Bronchial epithelial cell (primary cell): ENCODE measurements around the gene SERGEF. TPM values are rescaled to one million over a fixed set of nuclear protein-coding genes. Genes with fewer than 3 reads are reported as not detected.
A peak's percentile ranks its signal among the peaks of the same experiment; 100 is the strongest.

Experiments
- DNase-seq: peaks from one replicate; pipeline ENCODE4 v3.0.0-alpha.2; 2010; ENCODE audit warnings: low read depth
- FAIRE-seq: peaks from 2 replicates; lab custom pipeline; 2011; peaks lifted over from hg19 to GRCh38; lab: Jason Lieb, UNC
- H3K27me3 ChIP-seq: 2 replicates; pipeline ENCODE4 v1.5.1; 2011; ENCODE audit warnings: low read length; ENCODE audit not compliant: control insufficient read depth, insufficient read depth
- H3K36me3 ChIP-seq: 2 replicates; pipeline ENCODE4 v1.5.1; 2011; ENCODE audit warnings: low read length; ENCODE audit not compliant: control insufficient read depth, insufficient read depth
- H3K4me3 ChIP-seq: 2 replicates; pipeline ENCODE4 v1.5.1; 2011; ENCODE audit warnings: mild to moderate bottlenecking, low read depth, low read length, control low read depth
- total RNA-seq: library from RNA; depleted of rRNA; stranded (reverse); fragments of >200 nt; gene quantifications from 2 replicates; pipeline ENCODE4 v1.2.1, GENCODE V29; 2014
- TF ChIP-seq, protein P1 (sequence below): IDR thresholded peaks from 2 replicates; pipeline ENCODE4 v1.5.1; 2011; ENCODE audit warnings: mild to moderate bottlenecking, moderate library complexity, low read length, control low read depth, inconsistent platforms; ENCODE audit not compliant: insufficient read depth, severe bottlenecking

SERGEF gene
- total RNA-seq, 1 donor from 2014 or later = 29.2 TPM

DNA sequence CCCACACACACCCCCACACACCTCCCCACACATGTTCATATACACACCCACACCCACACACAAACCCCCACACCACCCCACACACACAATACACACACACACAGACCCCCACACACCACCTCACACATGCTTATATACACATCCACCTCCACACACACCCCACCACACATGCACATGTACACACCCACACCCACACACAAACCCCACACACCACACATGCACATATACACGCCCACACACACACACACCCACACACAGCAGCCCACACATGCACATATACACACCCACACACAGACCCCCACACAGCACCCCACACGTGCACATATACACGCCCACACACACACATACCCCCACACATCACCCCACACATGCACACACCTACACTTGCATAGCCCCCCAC is 249.1 kb downstream of the SERGEF start:
- no peak for FAIRE-seq
- no peaks in the 10 kb centered on the region for H3K36me3 ChIP-seq
- TF ChIP-seq, protein P1, sequence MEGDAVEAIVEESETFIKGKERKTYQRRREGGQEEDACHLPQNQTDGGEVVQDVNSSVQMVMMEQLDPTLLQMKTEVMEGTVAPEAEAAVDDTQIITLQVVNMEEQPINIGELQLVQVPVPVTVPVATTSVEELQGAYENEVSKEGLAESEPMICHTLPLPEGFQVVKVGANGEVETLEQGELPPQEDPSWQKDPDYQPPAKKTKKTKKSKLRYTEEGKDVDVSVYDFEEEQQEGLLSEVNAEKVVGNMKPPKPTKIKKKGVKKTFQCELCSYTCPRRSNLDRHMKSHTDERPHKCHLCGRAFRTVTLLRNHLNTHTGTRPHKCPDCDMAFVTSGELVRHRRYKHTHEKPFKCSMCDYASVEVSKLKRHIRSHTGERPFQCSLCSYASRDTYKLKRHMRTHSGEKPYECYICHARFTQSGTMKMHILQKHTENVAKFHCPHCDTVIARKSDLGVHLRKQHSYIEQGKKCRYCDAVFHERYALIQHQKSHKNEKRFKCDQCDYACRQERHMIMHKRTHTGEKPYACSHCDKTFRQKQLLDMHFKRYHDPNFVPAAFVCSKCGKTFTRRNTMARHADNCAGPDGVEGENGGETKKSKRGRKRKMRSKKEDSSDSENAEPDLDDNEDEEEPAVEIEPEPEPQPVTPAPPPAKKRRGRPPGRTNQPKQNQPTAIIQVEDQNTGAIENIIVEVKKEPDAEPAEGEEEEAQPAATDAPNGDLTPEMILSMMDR = no peak
- H3K4me3 ChIP-seq = no peak overlapping the region
- no peak for DNase-seq
- H3K27me3 ChIP-seq = no peaks in the 10 kb centered on the region

DNA sequence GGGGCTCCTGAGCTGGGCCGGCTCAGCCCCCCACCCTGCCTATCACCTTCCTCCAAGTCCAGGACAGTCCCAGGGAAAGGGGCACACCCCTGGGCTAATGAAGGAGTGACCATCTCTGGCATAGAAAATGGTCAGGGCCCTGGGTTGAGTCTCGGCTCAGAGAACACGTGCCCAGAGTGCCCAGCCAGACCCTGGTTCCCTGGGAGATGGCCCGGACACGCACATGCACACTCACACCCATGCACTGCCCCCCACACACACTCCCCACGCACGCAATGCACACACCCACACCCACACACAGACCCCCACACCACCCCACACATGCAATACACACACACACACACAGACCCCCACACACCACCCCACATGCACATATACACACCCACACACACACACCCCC is 249.6 kb downstream of the SERGEF start:
- no peaks in the 10 kb centered on the region for H3K36me3 ChIP-seq
- DNase-seq (no peak), FAIRE-seq (no peak)
- TF ChIP-seq, protein P1 = no peak
- H3K27me3 ChIP-seq = no peaks in the 10 kb centered on the region
- no peak overlapping the region for H3K4me3 ChIP-seq

DNA sequence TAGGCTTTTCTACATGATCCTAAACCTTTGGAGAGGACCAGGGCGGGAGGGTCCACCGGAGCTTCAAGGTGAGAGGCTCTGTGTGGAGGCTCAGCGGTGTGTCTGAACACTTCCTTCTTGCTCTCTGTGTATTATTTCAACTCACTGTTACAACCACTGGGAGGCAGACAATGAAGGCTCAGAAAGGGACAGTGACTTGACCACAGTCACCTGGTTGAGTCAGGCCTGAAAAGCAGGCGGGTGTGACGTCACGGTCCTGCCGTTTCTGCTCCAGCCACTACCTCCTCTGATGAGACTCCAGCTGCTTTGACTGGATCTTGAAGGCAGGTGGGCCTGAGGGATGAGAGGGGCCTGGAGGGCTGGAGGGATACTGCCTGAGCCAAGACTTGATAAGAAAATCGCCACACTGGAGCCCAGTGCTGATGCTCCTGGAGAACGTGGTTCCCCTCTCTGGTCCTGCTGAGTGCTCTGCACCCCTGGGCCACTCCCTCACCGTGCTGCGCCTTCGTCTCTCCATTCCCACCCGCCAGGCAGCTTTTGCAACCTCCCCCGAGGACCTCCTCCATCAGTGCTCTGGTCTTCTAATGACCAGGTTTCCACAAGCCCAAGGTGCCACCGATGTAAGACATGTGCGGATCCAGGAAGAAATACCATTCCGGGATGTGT is 250.4 kb downstream of the SERGEF start:
- Histone ChIP-seq H3K27me3 (no peaks in the 10 kb centered on the region), H3K36me3 (no peaks in the 10 kb centered on the region), H3K4me3 (no peak overlapping the region)
- TF ChIP-seq, protein P1 = no peak
- no peak for FAIRE-seq
- peak; percentile 13 for DNase-seq

DNA sequence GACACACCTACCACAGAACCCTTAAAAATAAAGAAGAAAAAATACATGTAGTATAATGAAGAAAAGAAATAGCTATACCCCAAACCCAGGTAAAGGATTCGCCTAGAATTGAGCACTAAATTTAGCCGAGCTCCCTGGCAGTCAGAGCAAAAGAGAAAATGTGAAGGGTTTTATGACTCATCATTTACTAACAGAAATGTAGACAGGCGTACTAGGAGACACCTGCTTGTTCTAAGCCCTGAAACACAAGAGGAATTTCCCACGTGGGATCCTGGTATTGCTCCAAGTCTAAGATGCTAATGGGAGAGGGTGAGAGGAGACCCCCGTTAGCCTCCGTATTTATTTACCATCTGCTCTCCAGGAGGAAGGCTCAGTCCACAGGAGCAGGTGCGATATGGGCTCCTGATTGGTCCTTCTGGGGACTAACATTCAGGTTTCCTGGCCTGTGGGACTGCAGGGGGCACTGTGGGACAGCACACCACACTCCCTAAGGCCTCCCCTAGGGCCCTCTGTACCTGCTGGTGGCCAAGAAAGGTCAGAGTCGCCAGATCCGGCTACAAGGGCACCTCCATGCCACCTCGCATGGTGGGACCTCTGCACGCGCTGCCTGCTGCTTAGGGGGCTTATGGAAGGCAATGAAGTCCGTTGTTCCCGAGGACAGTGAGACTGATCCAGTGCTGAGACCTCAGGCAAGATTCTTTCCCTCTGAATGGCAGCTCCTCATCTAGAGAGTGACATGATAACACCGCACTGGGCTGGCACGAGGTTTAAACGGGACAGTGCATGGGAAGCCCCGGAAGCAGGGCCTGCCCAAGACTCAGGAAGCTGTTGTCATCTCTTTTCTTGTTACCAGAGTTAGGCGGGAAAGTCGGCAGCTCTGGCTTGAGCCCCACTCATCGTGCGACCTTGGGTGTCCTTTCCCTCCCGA is 252.5 kb downstream of the SERGEF start:
- Histone ChIP-seq H3K4me3 (no peak overlapping the region), H3K36me3 (no peaks in the 10 kb centered on the region), H3K27me3 (no peaks in the 10 kb centered on the region)
- FAIRE-seq = no peak
- peak; percentile 44 for DNase-seq
- TF ChIP-seq, protein P1 = peak; percentile 69

DNA sequence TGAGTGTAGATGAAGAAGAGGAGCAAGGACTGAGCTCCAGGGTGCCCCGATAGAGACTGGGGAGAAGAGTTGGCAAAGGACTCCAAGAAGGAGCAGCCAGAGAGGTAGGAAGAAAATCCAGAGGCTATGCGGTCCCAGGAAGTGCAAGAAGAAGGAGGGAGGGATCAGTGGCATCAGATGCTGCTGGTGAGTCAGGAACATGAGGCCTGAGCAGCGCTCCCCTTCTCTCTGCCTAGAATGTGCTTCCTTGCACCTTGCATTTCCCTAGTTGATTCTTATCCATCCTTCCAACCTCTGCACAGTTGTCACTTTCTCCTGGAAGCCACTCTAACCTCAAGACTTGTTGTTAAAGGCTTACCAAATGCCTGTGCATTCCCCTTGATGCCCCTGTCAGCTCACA is 257.0 kb downstream of the SERGEF start:
- H3K4me3 ChIP-seq = no peak overlapping the region
- H3K36me3 ChIP-seq = no peaks in the 10 kb centered on the region
- TF ChIP-seq, protein P1 = no peak
- FAIRE-seq = no peak
- peaks cover 6% of the 10 kb centered on the region for H3K27me3 ChIP-seq
- DNase-seq = no peak
